HG03354 (cell line): ENCODE data around the gene CFAP91.

Source experiments
- ATAC-seq: cut with Tn5 transposase; IDR thresholded peaks from one replicate; pipeline ENCODE4 v1.9.1; 2021; ENCODE audit warnings: mild to moderate bottlenecking; ENCODE audit not compliant: unreplicated experiment, poor library complexity, severe bottlenecking

The CFAP91 gene

GRCh38 chr3:119733812-119734211 lies 31.0 kb downstream of the CFAP91 start:
- no peak for ATAC-seq

- no peak for ATAC-seq
Measured at GRCh38 chr3:119738741-119739140, 35.9 kb downstream of the CFAP91 start.

- no peak for ATAC-seq
Measured at GRCh38 chr3:119741657-119742590, 39.1 kb downstream of the CFAP91 start.

- ATAC-seq: no peak
Measured at GRCh38 chr3:119743921-119744320, 41.1 kb downstream of the CFAP91 start.

GRCh38 chr3:119745942-119746341 lies 43.1 kb downstream of the CFAP91 start:
- no peak for ATAC-seq

- ATAC-seq: no peak
Measured at GRCh38 chr3:119746423-119746822, 43.6 kb downstream of the CFAP91 start.

GRCh38 chr3:119747357-119747756 lies 44.5 kb downstream of the CFAP91 start:
- ATAC-seq: no peak

GRCh38 chr3:119748991-119749390 lies 46.2 kb downstream of the CFAP91 start:
- no peak for ATAC-seq

GRCh38 chr3:119751423-119751822 lies 48.6 kb downstream of the CFAP91 start:
- no peak for ATAC-seq
